Spleen (tissue), 7 donors: ENCODE results near the gene DCAF12L1.
A peak's percentile ranks its signal among the peaks of the same experiment; 100 is the strongest.

Experiments used
- CTCF ChIP-seq, 11 experiments: fragments of 200-600 bp in 7 of 11; fragments of 450-650 bp in 4 of 11; sonication (generic) in 4 of 11; IDR thresholded peaks in 8 of 11; conservative IDR thresholded peaks in 3 of 11; 1 replicate in 7 of 11; 2 replicates in 4 of 11; pipeline versions ENCODE4 v1.4.0 to v1.8.0; 2016 to 2021; ENCODE audit warnings: antibody characterized with exemption in 11 of 11, inconsistent platforms in 4 of 11, mild to moderate bottlenecking in 1 of 11
- POLR2A ChIP-seq, 3 donors: fragments of 450-650 bp; IDR thresholded peaks; one replicate each; pipeline ENCODE4 v1.5.1; 2017; ENCODE audit warnings: antibody characterized with exemption in 3 of 3, mild to moderate bottlenecking in 1 of 3
- POLR2AphosphoS5 ChIP-seq, 3 donors: sonication (generic); formaldehyde crosslinking; IDR thresholded peaks; one replicate each; pipeline ENCODE4 v1.5.1; 2017; ENCODE audit warnings: antibody characterized with exemption in 3 of 3
- donor health status: DM: no; HTN: no; CAD: no; lungs with moderate emphysema.
- donor health status: DM: no; HTN: no; CAD: no.
- donor health status: DM: no; HTN: no; CAD: no.

- TF ChIP-seq POLR2A (IDR thresholded peaks at IDR 0.05) (no peak), CTCF (IDR thresholded peaks at IDR 0.05 in 8 of 11, conservative IDR thresholded peaks at IDR 0.05 in 3 of 11) (no peak), POLR2AphosphoS5 (IDR thresholded peaks at IDR 0.05) (peak in 2 of 3 donors; percentile 52 to 68)
Measured at GRCh38 chrX:126552313-126553022, at the start of gene DCAF12L1.
